HG03354 (cell line): Measurements from ENCODE around the gene PLVAP.
A peak's percentile ranks its signal among the peaks of the same experiment; 100 is the strongest.
"Not testable (repeated sequence)": the region's sequence is repeated elsewhere in the genome, so short reads cannot be mapped to it uniquely, and the experiment has no call there.

Experiments used
- ATAC-seq: cut with Tn5 transposase; IDR thresholded peaks from one replicate; pipeline ENCODE4 v1.9.1; 2021; ENCODE audit warnings: mild to moderate bottlenecking; ENCODE audit not compliant: unreplicated experiment, poor library complexity, severe bottlenecking

The PLVAP gene

DNA sequence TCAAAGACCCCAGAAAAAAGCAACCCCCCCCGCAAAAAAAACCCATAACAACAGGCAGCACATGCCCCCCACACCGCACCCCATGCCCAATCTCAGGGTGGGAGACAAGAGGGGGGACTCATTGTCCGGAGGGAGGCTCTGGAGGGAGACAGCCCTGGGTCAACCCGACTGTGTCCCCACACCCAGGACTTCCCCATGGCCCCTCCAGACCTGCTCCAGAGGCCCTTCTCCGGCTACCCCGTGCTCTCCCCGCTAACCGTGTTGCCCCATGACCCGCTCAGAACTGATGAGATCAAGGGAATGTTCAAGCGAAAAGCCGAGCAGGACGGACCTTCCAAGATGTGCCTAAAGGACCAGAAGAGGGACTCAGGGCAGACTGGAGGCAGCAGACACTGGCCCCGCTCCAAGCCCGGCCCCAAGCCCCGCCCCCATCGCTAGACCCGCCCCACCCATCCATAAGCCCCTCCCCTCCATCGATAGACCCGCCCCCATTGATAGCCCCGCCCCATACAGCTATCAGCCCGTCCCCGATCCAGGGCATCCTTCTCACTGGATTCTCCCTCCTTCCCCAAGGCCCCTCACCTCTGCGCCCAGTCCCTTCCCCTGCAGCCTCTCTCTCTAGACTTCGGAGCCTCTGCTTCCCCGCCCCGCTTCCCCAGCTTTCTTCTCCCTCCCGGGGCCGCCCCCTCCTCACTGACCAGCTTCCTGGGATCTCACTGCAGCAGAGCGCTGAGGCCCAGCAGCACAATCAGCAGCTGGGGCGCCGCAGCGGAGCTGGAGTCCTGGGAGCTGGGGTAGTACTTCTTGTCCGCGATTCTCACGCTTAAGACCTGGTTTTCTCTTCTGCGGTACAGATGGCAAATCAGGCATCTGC is 26.1 kb upstream of the PLVAP start:
- ATAC-seq: no peak

DNA sequence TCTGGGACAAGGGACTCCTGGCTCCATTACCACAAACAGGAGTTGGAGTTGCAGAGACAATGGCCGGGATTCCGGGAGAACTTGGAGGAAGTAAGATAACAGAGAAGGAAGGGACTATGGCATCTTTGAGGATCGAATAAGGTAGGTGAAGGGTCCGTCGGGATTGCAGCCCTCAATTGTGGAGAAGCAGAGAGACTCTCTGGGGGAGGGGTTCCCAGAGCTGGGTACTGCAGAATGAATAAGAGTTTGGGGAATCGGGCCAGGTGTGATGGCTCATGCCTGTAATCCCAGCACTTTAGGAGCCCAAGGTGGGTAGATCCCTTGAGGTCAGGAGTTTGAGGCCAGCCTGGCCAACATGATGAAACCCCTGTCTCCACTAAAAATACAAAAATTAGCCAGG is 24.5 kb upstream of the PLVAP start:
- no peak for ATAC-seq

DNA sequence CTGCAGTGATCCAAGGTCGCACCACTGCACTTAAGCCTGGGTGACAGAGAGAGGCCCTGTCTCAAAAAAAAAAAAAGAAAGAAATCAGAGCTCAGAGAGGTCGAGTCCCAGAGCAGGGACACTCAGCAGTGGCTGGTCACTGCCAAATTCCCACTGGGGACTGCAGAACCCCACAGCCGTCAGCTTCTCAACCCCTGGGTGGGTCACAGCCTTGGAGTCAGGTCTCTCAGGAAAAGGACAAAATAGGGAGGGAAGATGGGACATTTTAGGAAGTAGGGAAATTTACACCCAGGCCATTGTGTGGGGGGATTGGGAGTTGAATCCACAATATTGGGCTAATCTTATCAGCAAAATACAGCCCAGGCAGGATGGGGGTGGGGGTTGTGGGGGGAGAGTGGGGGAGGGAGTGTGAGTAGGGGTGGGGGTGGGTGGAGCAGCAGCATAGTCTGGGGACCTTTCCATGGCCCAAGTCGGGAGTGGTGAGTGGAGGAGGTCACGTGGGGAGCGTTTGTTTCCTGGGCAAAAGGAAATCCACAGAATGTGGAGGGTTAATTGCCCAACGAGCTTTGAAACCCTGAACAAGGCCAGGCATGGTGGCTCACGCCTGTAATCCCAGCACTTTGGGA is 21.9 kb upstream of the PLVAP start:
- no peak for ATAC-seq

DNA sequence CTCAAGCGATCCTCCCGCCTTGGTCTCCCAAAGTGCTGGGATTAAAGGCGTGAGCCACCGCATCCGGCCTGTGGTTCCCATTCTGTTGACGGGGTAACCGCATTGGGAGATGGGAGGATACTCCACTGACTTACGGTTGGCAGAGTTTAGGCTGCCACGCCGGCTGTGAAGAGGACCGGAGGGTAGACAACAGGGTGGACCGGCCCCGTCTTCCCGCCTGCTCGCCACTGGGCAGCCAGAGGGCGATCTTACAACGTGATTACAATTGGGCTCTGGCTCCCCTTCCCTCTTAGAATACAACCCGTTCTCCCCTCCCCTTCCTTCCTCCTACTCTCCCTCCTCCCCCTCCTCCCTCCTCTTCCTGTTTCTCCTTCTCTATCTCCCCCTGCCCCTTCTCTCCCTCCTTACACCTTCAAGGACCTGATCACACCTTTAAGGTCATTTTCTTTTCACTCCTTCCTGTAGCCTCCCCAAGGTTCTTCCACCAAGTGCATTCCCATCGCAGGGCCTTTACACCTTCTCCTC is 17.8 kb upstream of the PLVAP start:
- ATAC-seq: no peak

DNA sequence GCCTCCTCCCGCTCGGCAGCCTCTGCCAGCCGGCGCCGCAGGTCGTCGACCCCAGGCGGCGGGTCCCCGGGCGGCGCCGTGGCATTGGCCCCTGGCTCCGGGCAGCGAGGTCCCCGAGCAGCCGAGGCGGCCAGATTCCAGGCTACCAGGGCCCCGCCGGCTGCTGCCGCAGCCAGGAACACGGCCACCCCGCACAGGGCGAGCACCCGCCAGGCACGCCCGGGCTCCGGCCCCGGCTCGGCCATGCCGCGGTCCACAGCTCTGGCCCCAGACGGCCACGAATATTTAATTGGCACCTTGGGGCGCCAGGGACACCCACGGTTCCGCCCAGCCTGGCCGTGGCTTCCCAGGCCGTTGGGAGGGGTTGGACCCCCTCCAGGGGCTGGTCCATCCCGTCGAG is 16.8 kb upstream of the PLVAP start, which contains the start of gene CCDC194:
Gene CCDC194 (minus strand): TSS at position 283 of the 400 bp plus-strand sequence. CDS start 38 bp downstream, at position 245.
- no peak for ATAC-seq

DNA sequence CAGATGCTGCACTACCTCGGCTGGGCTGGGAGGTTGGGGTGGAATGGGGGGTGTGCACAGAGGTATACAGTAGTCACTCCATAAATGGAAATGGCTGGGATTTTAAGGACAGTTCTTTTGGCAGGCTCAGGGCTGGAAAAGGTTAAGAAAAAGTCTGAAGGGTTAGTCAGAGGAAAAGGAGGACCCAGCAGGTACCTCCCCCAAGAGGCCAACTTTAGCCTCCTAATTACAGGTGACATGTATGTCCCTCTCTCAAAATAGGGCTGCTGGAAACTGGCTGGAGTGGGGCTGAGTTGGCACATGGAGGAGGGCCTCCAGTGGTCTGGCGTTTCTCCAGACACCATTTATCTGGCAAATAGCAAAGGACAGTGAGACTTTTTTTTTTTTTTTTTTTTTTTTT is 15.9 kb upstream of the PLVAP start:
- no peak for ATAC-seq

DNA sequence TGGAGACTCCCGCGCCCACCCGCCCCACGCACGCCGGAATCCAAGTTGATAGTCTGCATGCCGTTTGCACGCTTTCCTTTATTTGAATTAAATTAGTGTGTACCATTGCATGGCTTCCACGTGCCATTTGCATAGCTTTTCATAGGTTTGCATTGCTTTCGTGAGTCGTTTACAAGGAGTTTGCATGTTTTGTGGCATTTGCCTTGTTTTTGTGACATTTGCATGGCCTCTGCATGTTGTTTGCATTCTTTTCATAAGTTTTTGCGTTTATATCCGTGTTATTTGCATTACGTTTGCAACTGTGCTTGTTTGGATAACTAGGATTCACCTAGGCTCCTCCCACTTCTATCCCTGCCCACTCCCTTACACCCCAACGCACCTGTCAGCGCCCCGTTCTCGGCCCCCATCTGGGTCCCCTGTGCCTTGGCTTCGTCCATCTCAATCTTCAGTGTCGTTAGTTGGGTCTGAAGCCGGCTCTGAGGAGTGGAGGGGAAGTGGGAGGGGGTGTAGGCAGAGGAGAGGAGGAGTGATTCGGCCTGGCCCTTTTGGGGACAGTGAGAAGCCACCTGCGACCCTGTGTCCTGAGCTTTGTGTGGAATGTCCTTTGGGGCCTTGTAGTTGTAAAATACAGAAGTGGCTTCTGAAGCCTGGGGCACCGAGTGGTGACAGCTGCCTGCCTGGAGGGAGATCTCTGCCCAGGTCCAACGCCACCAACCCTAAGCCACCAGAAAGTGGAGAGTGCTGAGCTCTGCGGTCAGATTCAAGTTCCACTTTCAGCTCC is 14.4 kb upstream of the PLVAP start:
- no peak for ATAC-seq

DNA sequence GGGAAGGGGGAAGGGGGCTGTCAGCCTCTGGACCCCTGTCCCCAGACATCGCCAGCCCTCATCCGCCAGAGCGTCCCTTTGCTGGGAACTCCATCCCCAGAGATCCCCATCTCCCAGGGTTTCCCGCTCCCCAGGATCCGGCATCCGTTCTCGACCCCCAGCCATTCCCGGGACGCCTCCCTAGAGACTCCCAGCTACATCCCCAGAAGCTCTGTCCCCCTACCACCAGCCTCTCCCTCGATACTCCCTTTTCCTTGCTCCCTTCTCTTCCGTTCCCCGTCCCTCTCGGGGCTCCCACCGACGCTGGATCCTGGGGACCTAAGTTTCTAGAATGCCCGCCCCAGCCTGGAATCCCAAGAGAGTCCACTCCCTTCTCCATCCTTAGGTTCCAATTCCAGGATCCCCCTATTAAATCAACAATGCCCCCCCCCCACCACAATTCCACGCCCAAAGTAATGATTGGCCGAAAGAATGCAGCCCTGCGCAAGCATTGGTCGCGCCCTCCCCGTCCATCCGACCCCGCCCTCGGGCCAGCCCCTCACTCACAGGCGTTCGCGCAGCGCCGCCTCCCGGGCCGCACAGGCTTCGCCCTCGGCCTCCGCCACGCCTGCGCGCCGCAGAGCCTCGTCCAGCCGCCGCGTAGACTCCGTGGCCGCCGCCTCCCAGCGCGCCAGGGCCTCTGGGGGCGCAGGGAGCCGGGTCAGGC is 13.7 kb upstream of the PLVAP start:
- peak; percentile 89 for ATAC-seq

DNA sequence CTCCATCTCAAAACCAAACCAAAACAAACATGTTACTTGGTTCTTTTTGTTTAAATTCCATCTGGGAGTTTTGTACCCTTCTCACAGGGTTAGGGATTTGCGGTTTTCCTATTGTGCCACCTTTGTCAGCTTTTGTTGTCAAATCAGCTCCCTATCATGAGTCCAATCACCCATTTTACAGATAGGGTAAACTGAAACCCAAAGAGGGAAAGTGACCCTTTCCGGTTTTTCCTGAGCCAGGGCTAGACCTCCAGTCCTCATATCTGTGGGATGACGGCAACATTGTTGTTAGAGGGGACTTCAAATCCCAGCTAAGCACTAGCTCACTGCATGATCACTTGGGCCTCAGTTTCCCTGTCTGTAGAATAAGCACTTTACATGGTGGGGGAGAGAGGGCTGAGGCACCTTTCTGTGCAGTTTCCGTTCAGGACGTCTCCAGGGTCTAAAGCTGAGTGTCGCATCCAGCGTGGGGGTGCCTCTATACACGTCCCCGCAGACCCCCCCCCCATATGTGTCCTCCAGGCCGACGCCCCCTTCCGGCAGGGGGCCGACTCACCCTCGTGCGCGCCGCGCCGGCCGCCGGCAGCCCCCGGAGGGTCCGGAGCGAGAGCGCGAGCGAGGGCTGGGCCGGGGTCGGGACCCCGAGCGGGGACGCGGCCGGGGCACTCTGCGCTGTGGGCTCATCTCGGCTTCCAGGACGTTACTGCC is 13.0 kb upstream of the PLVAP start:
- no peak for ATAC-seq

DNA sequence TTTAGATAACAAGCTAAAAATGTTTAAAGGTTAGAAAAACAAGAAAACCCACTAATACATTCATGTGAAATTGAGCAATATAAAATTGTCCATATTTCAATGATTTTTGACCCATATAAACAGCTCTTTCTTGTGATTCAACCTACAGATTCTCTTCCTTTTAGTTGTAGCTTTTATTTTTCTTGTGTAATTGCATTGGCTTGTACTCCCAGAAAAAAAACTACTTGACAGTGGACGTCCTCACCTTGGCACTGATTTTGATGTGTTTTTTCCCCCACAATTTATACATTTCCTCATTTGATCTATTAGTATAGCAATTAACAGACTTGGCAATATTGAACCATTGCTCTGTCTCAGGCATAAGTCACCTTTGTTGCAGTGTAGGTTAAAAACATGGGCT is 12.1 kb upstream of the PLVAP start:
- ATAC-seq: no peak

DNA sequence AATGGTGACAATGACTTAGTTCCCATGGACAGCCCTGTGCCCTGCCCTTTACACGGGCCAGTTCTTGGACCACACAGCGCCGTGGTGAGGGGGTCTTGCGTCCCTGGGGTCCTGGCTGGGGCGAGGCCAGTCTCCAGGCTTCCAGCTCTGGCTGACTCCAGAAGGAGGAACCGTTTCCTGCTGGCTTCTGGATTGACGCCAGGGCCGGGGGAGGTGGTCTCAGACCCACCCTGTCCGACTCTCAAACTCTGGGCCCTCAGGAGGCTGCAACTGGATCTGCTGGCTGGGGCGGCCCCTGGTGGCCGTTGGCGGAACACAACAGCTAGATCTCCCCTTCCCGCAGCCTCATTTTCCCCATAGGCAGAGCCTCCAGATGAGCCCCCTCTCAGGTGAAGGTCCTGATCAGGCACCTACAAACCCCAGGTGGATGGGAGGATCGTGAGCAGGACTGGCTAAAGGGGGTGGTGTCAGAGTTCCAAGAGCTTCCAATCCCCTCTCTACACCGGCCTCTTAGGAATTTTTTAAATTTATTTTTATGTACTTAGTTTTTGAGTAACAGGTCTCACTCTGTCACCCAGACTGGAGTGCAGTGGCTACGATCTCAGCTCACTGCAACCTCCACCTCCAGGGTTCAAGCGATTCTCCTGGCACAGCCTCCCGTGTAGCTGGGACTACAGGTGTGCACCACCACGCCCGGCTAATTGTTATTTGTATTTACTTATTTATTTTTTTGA is 8.9 kb upstream of the PLVAP start:
- ATAC-seq: no peak

DNA sequence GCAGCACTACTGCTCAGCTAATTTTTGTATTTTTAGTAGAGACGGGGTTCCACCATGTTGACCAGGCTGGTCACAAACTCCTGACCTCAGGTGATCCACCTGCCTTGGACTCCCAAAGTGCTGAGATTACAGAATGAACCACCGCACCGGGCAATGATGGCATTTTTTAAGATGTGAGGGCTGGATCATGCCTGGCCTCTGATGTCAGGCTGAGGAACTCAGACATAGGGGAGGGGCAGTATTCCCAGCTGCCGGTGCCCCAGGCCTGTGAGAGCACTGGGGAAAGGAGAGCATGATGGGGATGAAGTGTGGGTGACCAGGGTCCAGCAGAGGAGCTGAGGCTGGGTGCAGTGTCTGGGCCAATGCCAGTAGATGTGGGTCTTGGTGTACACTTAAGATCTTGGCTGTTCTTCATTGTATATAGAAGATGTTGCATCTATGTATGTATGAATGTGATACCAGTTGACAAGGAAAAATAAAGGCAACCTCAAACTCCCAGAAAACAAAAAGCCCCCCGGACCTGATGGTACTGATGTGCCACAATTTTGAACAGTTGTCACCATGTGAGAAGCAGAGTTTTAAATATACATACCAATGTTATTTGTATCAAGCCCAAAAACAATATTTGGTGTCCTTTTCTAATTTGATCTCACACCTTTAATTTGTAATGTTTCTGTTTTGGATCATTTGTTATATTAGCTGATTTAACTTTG is 3.4 kb upstream of the PLVAP start:
- no peak for ATAC-seq

DNA sequence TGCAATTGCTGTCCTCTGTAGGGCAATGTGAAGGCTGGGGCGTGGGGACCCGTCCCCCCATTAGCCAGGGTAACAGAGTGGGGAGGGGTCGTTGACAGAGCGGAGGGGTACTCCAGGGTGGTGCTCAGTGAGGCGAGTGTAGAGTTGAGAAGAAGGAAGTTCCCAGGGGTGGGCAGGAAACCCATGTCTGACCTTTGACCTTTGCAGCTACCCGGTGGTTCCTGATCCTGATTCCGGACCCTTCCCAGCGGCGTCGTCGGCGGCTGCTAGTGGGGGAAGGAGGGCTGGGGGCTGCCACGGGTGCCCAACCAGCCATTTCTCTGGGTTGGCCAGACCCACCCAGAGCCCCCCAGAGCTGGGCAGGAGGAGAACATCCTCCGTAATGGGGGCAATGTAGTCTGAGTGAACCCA is 2.1 kb upstream of the PLVAP start:
- no peak for ATAC-seq

DNA sequence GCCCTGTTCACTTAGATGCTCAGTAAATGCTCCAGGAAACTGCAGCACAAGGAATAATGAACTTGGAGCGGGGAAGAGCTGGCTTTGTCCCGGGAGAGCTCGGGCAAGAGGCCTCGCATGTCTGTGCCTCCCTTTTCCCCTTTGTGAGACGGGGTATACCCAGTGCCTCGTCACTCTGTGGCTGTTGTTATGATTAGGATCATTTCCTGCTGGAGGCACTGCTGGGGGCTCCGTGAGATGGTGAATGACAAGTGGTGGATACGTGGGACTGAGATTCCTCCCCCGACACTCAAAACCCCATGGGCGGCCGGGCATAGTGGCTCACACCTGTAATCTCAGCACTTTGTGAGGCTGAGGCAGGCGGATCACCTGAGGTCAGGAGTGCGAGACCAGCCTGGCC is 1.1 kb upstream of the PLVAP start:
- no peak for ATAC-seq

DNA sequence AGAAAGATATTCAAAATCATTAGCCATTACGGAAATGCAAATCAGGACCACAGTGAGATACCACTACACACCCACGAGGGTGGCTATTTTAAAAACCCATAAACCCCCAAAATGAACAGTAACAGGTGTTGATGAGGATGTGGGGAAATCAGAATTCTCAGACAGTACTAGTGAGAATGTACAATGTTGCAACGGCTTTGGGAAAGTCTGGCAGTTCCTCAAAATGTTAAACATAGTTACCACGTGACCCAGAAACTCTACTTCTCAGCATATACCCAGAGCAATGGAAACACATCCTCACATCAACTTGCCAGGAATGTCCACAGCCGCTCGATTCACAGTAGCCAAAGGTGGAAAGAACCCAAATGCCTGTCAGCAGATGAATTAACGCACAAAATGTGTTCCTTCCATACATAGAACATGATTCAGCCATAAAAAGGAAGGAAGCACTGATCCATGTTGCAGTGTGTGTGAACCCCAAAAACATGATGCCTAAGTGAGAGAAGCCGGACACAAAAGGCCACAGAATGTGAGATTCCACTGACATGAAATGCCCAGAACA is 7.0 kb downstream of the PLVAP start:
- ATAC-seq: peak; percentile 82

DNA sequence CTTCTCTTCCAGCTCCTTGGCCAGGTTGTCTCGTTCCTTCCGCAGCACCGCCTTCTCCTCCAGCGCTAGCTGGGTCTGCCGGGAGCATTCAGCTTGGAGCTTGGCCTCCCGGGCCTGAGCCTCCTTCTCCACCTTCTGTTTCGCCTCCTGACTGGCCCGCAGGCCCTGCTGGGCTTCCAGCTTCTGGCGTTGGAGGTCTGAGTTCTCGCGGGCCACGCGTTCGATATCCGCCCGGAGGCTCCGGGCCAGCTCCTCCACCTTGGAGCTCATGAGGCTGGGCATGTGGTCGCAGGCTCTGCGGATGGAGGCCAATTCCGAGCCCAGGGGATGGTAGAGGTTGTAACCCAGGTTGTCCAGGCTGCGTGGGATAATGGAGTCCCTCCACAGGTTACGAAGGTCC is 11.8 kb downstream of the PLVAP start:
- no peak for ATAC-seq

DNA sequence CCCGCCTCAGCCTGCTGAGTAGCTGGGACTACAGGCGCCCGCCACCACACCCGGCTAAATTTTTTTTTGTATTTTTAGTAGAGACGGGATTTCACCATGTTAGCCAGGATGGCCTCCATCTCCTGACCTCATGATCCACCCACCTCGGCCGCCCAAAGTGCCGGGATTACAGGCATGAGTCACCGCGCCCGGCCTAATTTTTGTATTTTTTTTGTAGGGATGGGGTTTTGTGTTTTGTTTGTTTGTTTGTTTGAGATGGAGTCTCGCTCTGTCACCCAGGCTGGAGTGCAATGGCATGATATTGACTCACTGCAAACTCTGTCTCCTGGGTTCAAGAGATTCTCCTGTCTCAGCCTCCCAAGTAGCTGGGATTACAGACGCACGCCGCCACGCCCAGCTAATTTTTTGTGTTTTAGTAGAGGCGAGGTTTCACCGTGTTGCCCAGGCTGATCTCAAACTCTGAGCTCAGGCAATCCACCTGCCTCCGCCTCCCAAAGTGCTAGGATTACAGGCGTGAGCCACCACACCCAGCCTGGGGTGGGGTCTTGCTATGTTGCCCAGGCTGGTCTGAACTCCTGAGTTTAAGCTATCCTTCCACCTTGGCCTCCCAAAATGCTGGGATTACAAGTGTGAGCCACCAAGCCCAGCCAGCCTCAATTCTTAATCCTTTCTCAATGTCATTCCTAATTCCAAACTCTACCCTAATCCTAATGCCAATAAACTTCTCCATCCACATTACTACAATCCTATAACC is 13.1 kb downstream of the PLVAP start:
- not testable (repeated sequence) for ATAC-seq
